SK-N-SH (cell line): ENCODE data around the gene PPP2R5D. TPM values are rescaled to one million over a fixed set of nuclear protein-coding genes. Genes with fewer than 3 reads are reported as not detected.

ENCODE experiments used
- CTCF ChIA-PET: fragments of 300-600, 350-600 bp; formaldehyde crosslinking; extraction: SDS; loops from one replicate; lab custom pipeline; 2021; lab: Yijun Ruan, JAX
- POLR2A ChIA-PET: fragments of 350-600 bp; sonication (Branson Sonifier 250); formaldehyde crosslinking; extraction: SDS; loops from one replicate; lab custom pipeline; 2020; ENCODE audit warnings: antibody characterized with exemption, inconsistent platforms; lab: Yijun Ruan, JAX
- DNase-seq: peaks from one replicate; pipeline ENCODE4 v3.0.0; 2012
- H2AFZ ChIP-seq: fragments of 200-600 bp; sonication (generic); 2 replicates; pipeline ENCODE4 v1.8.1; 2016; ENCODE audit warnings: antibody characterized with exemption, mild to moderate bottlenecking, low read depth
- H3F3A ChIP-seq: fragments of 200-600 bp; sonication (generic); replicated peaks from 2 replicates; pipeline ENCODE3; 2016; ENCODE audit warnings: antibody characterized with exemption, mild to moderate bottlenecking; ENCODE audit not compliant: insufficient read depth
- H3K27ac ChIP-seq, 2 experiments: fragments of 200-500 bp in 1 of 2; fragments of 200-600 bp in 1 of 2; sonication (Bioruptor generic) in 1 of 2; sonication (generic), shearing (Covaris generic) in 1 of 2; 2 replicates each; pipeline versions ENCODE4 v1.5.1 to v1.6.1; 2014 to 2016; ENCODE audit warnings: low read depth in 2 of 2, inconsistent platforms in 1 of 2, low read length in 1 of 2, mild to moderate bottlenecking in 1 of 2, mixed read lengths in 1 of 2
- H3K27me3 ChIP-seq: fragments of 200-600 bp; sonication (generic), shearing (Covaris generic); 2 replicates; pipeline ENCODE4 v1.6.1; 2016; ENCODE audit warnings: mixed run types; ENCODE audit not compliant: insufficient read depth
- H3K36me3 ChIP-seq, 2 experiments: fragments of 200-500 bp in 1 of 2; fragments of 200-600 bp in 1 of 2; sonication (Bioruptor generic) in 1 of 2; sonication (generic) in 1 of 2; replicated peaks in 1 of 2; 2 replicates each; pipeline versions ENCODE3 to v1.5.1; 2014 to 2016; ENCODE audit warnings: low read length in 1 of 2, mild to moderate bottlenecking in 1 of 2; ENCODE audit not compliant: insufficient read depth in 2 of 2, control insufficient read depth in 1 of 2
- H3K4me1 ChIP-seq, 2 experiments: fragments of 200-500 bp in 1 of 2; fragments of 200-600 bp in 1 of 2; sonication (Bioruptor generic) in 1 of 2; sonication (generic), shearing (Covaris generic) in 1 of 2; 2 replicates each; pipeline versions ENCODE4 v1.5.1 to v1.6.1; 2014 to 2016; ENCODE audit warnings: low read depth in 1 of 2, low read length in 1 of 2, mixed run types in 1 of 2; ENCODE audit not compliant: insufficient read depth in 2 of 2, control insufficient read depth in 1 of 2
- H3K4me2 ChIP-seq: fragments of 200-600 bp; sonication (generic), shearing (Covaris generic); 2 replicates; pipeline ENCODE4 v1.6.1; 2017; ENCODE audit warnings: mixed run types
- H3K4me3 ChIP-seq, 2 experiments: fragments of 200-500 bp in 1 of 2; fragments of 200-600 bp in 1 of 2; sonication (Bioruptor generic) in 1 of 2; sonication (generic), shearing (Covaris generic) in 1 of 2; 2 replicates each; pipeline versions ENCODE4 v1.5.1 to v1.8.1; 2014 to 2016; ENCODE audit warnings: low read depth in 2 of 2, inconsistent platforms in 1 of 2, low read length in 1 of 2, mild to moderate bottlenecking in 1 of 2, mixed read lengths in 1 of 2, moderate library complexity in 1 of 2
- H3K79me2 ChIP-seq: fragments of 200-600 bp; sonication (generic); 2 replicates; pipeline ENCODE4 v1.8.1; 2017; ENCODE audit warnings: mild to moderate bottlenecking; ENCODE audit not compliant: insufficient read depth
- H3K9ac ChIP-seq: fragments of 200-600 bp; sonication (generic); 2 replicates; pipeline ENCODE4 v1.6.1; 2017; ENCODE audit warnings: mixed run types
- H3K9me2 ChIP-seq: fragments of 200-600 bp; sonication (generic); 2 replicates; pipeline ENCODE4 v1.6.1; 2017; ENCODE audit warnings: mixed run types
- H3K9me3 ChIP-seq: fragments of 200-600 bp; sonication (generic); 2 replicates; pipeline ENCODE4 v1.6.1; 2017; ENCODE audit warnings: mixed run types, mild to moderate bottlenecking, moderate library complexity
- H4K20me1 ChIP-seq: fragments of 200-600 bp; sonication (generic); 2 replicates; pipeline ENCODE4 v1.6.1; 2017; ENCODE audit warnings: mild to moderate bottlenecking, mixed run types; ENCODE audit not compliant: insufficient read depth
- CHD2 ChIP-seq: fragments of 150-350 bp; IDR thresholded peaks from 2 replicates; pipeline ENCODE4 v1.6.1; 2018; ENCODE audit warnings: low read length; ENCODE audit not compliant: partially characterized antibody
- CTCF ChIP-seq: fragments of 200-600 bp; sonication (generic); IDR thresholded peaks from 2 replicates; pipeline ENCODE4 v1.6.1; 2017; ENCODE audit warnings: antibody characterized with exemption, mild to moderate bottlenecking, moderate library complexity
- ELF1 ChIP-seq: IDR thresholded peaks from 2 replicates; pipeline ENCODE4 v1.4.0; 2012
- FOXM1 ChIP-seq: IDR thresholded peaks from 2 replicates; pipeline ENCODE4 v1.4.0; 2012; ENCODE audit warnings: low read depth, mild to moderate bottlenecking
- GABPA ChIP-seq: IDR thresholded peaks from 2 replicates; pipeline ENCODE4 v1.4.0; 2012; ENCODE audit warnings: low read depth, mild to moderate bottlenecking
- JUND ChIP-seq: IDR thresholded peaks from 2 replicates; pipeline ENCODE4 v1.4.0; 2012
- MEF2A ChIP-seq: IDR thresholded peaks from 2 replicates; pipeline ENCODE4 v1.4.0; 2012; ENCODE audit warnings: low read depth, borderline replicate concordance
- MXI1 ChIP-seq: IDR thresholded peaks from 2 replicates; pipeline ENCODE4 v1.6.1; 2012; ENCODE audit warnings: mild to moderate bottlenecking, low read depth, low read length, improper control_type of control experiment
- NRF1 ChIP-seq: IDR thresholded peaks from 2 replicates; pipeline ENCODE4 v1.6.1; 2012; ENCODE audit warnings: low read depth, mild to moderate bottlenecking, low read length
- RAD21 ChIP-seq: IDR thresholded peaks from 2 replicates; pipeline ENCODE4 v1.6.1; 2012; ENCODE audit warnings: mild to moderate bottlenecking, low read length
- RCOR1 ChIP-seq: fragments of 150-350 bp; IDR thresholded peaks from 2 replicates; pipeline ENCODE4 v1.6.1; 2017; ENCODE audit warnings: antibody characterized with exemption, low read length
- RXRA ChIP-seq: IDR thresholded peaks from 2 replicates; pipeline ENCODE4 v1.4.0; 2012; ENCODE audit warnings: low read depth, mild to moderate bottlenecking, borderline replicate concordance
- SIN3A ChIP-seq: IDR thresholded peaks from 2 replicates; pipeline ENCODE4 v1.6.1; 2012; ENCODE audit warnings: low read depth, mild to moderate bottlenecking, low read length, moderate library complexity, borderline replicate concordance
- SMC3 ChIP-seq: IDR thresholded peaks from 2 replicates; pipeline ENCODE4 v1.6.1; 2012; ENCODE audit warnings: low read depth, low read length, improper control_type of control experiment
- TEAD4 ChIP-seq: IDR thresholded peaks from 2 replicates; pipeline ENCODE4 v1.4.0; 2012; ENCODE audit warnings: mild to moderate bottlenecking, borderline replicate concordance; ENCODE audit not compliant: insufficient read depth
- USF1 ChIP-seq: IDR thresholded peaks from 2 replicates; pipeline ENCODE4 v1.4.0; 2012; ENCODE audit warnings: low read depth, borderline replicate concordance
- USF2 ChIP-seq: fragments of 150-350 bp; IDR thresholded peaks from 2 replicates; pipeline ENCODE4 v1.6.1; 2017; ENCODE audit warnings: antibody characterized with exemption, low read length, low read depth, borderline replicate concordance
- YY1 ChIP-seq: IDR thresholded peaks from 2 replicates; pipeline ENCODE4 v1.4.0; 2012; ENCODE audit warnings: low read depth, mild to moderate bottlenecking
- WGBS: methylation state at CpG from one replicate; pipeline ENCODE4 v1.1.6; 2017; ENCODE audit warnings: low lambda C conversion rate; 5-methylcytosine and 5-hydroxymethylcytosine counted together
- polyA plus RNA-seq, 3 experiments: library from polyadenylated mRNA; depleted of rRNA; stranded (reverse); fragments of >200 nt; gene quantifications; 2 replicates each; pipeline ENCODE4 v1.2.3, GENCODE V29; 2012

PPP2R5D gene
- polyA plus RNA-seq, 1 of the 3 experiments (the other 2 are of a cell fraction), result 37.6 TPM

- Histone ChIP-seq H3K36me3 (peaks cover 33 to 39% of the 10 kb centered on the region in 2 experiments), H3K27ac (no peak overlapping the region), H4K20me1 (no peaks in the 10 kb centered on the region), H3K4me2 (no peak overlapping the region)
- 84% methylated on average over 5 of the region's 5 CpGs for WGBS
- DNase-seq, result no peak
- POLR2A ChIA-PET, result interaction anchor here (0.6 to 0.8 kb wide), 2 partner anchors 22 to 35 kb away, joined by 3 read pairs; partner anchors contain the start of gene PPP2R5D
- TF ChIP-seq USF2 (no peak), RCOR1 (no peak), YY1 (no peak), RXRA (no peak), CTCF (no peak), GABPA (no peak), SMC3 (no peak), SIN3A (no peak), NRF1 (no peak), ELF1 (no peak), JUND (no peak), FOXM1 (no peak), MXI1 (no peak), MEF2A (no peak), USF1 (no peak), CHD2 (no peak), TEAD4 (no peak), RAD21 (no peak)
- TF ChIP-seq, all 33 proteins: peak for 0
- peaks cover 11% of the 10 kb centered on the region for H3F3A ChIP-seq
- CTCF ChIA-PET, result interaction anchor here (1.1 to 2.5 kb wide), 2 partner anchors 10 to 138 kb away, joined by 3 to 10 read pairs; no protein-coding TSS in a partner anchor
- H3K79me2 ChIP-seq, result peaks cover 5% of the 10 kb centered on the region; the same call in 1 of the 2 replicates
- H3K9me3 ChIP-seq, result no peaks in the 10 kb centered on the region
- no peak overlapping the region for H3K9ac ChIP-seq
- H3K4me3 ChIP-seq, result no peak overlapping the region
- H3K4me1 ChIP-seq, result no peaks in the 10 kb centered on the region
- H3K9me2 ChIP-seq, result no peaks in the 10 kb centered on the region
- H3K27me3 ChIP-seq, result no peaks in the 10 kb centered on the region
- H2AFZ ChIP-seq, result no peak overlapping the region
Measured at GRCh38 chr6:43005844-43006243, 21.5 kb downstream of the PPP2R5D start.
